AG04449 (cell line): ENCODE data around the gene DISP1.

Experiments
- CTCF ChIA-PET: fragments of 350-600 bp; formaldehyde crosslinking; extraction: SDS; loops from one replicate; lab custom pipeline; 2021; ENCODE audit warnings: antibody characterized with exemption; lab: Yijun Ruan, JAX
- POLR2A ChIA-PET: fragments of 400-600, 350-600 bp; formaldehyde crosslinking; extraction: SDS; loops from one replicate; lab custom pipeline; 2020; ENCODE audit warnings: antibody characterized with exemption, inconsistent platforms; lab: Yijun Ruan, JAX
- DNase-seq: peaks from one replicate; pipeline ENCODE4 v3.0.0-alpha.2; 2010; ENCODE audit warnings: low read depth, low spot score
- H3K4me3 ChIP-seq: 2 replicates; pipeline ENCODE4 v1.5.1; 2011; ENCODE audit warnings: low read depth, mild to moderate bottlenecking, control low read depth, low read length
- TF ChIP-seq, protein P1 (sequence below): IDR thresholded peaks from one replicate; pipeline ENCODE4 v1.5.1; 2011; ENCODE audit warnings: mild to moderate bottlenecking, moderate library complexity, low read length, control low read depth, inconsistent platforms; ENCODE audit not compliant: insufficient read depth; ENCODE audit errors: missing control alignments

DISP1 gene

DNA sequence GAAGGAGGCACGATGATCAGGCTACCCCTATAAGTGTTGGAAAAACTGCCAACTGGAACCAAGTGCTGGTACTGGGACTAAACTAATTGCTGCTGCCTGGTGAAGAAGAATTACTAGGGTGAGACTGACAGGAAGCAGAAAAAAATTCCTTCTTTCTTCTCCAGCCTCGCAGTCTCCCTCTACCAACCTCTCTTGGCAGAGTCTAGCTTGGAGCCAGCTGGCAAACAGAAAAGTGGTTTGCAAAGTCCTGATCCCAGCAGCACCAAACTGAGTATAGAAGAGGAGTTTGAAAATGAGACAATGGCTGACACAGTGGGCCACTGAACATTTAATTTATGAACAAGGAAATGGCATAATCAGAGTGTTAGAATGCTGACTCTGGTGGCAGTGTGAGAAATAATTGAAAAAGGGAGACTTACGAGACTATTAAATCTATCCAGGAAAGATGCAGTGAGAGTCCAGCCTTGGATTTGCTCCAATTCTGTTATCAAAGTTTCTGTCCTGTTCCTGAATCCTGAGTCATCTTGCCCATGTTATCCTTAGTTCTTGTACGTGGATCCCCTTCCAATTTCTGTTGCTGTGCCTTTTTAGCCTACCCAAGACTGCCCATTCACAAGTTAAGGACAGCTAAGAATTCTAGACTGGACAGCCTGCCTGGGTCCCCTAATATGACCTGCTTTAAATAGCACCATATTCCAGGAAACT lies 23.7 kb upstream of the DISP1 start:
- ChIA-PET POLR2A (no interaction called here), CTCF (interaction anchor here (0.9 to 4.4 kb wide), 9 partner anchors 286 to 342 kb away, joined by 3 to 115 read pairs (median 3); no protein-coding TSS in a partner anchor)
- H3K4me3 ChIP-seq = no peak overlapping the region
- TF ChIP-seq, protein P1, sequence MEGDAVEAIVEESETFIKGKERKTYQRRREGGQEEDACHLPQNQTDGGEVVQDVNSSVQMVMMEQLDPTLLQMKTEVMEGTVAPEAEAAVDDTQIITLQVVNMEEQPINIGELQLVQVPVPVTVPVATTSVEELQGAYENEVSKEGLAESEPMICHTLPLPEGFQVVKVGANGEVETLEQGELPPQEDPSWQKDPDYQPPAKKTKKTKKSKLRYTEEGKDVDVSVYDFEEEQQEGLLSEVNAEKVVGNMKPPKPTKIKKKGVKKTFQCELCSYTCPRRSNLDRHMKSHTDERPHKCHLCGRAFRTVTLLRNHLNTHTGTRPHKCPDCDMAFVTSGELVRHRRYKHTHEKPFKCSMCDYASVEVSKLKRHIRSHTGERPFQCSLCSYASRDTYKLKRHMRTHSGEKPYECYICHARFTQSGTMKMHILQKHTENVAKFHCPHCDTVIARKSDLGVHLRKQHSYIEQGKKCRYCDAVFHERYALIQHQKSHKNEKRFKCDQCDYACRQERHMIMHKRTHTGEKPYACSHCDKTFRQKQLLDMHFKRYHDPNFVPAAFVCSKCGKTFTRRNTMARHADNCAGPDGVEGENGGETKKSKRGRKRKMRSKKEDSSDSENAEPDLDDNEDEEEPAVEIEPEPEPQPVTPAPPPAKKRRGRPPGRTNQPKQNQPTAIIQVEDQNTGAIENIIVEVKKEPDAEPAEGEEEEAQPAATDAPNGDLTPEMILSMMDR = no peak
- DNase-seq = no peak

DNA sequence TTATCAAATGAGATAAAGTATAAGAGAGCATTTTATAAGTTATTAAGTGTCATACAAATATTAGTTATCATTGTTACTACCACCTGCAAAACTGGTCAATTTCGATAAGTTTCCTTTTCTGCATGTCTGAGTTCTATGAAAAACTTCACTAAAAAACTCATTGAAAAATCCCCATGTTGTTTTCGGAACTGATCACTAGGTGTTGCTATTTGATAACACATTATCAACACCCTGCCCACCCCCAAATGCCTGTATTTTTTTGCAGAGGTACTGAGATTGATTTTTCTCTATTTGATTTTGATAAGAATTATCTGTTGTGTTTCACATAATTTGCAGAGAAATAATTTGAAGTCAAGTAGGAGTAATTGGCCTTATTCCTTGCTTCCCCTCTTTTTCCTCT lies 22.1 kb upstream of the DISP1 start:
- POLR2A ChIA-PET = no interaction called here
- H3K4me3 ChIP-seq = no peak overlapping the region
- TF ChIP-seq, protein P1 = peak; percentile 20
- CTCF ChIA-PET = interaction anchor here (0.7 to 4.4 kb wide), 18 partner anchors 8 to 891 kb away, joined by 3 to 115 read pairs (median 4); no protein-coding TSS in a partner anchor
- DNase-seq = no peak

- DNase-seq = no peak
- ChIA-PET CTCF (interaction anchor here (0.6 to 4.4 kb wide), 8 partner anchors 9 to 890 kb away, joined by 3 to 53 read pairs (median 6); no protein-coding TSS in a partner anchor), POLR2A (no interaction called here)
- no peak overlapping the region for H3K4me3 ChIP-seq
- TF ChIP-seq, protein P1 = no peak
Observed at GRCh38 chr1:222794656-222795474, 20.0 kb upstream of the DISP1 start.

DNA sequence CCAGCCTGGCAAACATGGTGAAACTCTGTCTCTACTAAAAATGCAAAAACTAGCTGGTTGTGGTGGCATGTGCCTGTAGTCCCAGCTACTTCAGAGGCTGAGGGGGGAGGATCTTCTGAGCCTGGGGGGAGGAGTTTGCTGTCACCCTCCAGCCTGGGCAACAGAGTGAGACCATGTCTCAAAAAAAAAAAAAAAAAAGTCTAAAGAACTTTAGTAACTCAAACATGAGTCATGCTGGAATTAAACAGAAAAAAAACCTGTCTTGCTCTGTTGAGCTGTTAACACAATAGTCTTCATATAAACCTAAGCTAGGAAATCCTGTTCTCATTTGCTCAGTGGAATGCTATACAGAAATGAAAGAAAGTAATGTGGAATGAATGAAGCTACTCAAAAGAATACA lies 16.7 kb upstream of the DISP1 start:
- CTCF ChIA-PET = interaction anchor here (0.6 to 2.5 kb wide), 12 partner anchors 10 to 332 kb away, joined by 3 to 14 read pairs (median 4); no protein-coding TSS in a partner anchor
- DNase-seq = no peak
- TF ChIP-seq, protein P1 = no peak
- POLR2A ChIA-PET = interaction anchor here (0.6 kb wide), 1 partner anchor 17 kb away, joined by 4 read pairs; no protein-coding TSS in a partner anchor
- no peak overlapping the region for H3K4me3 ChIP-seq

DNA sequence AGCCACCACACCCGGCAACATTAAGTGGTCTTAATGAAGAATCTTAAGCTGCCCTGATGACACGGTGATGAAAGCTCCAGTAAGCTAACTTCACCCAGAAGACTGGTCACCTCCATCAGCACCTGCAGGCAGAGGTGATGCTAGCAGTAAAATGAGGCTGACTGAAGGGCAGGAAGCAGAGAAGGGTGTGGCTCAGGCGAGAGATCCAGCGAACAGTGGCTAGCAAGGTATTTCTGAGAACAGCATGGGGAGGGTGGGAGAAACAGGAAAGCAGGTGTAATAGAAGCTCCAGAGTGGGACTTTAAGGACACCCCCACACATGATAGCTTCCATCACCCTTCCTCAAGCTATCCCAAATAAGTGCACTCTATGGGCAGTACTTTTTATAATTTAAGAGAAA lies 15.9 kb upstream of the DISP1 start:
- ChIA-PET POLR2A (no interaction called here), CTCF (interaction anchor here (0.8 to 2.5 kb wide), 11 partner anchors 11 to 334 kb away, joined by 3 to 14 read pairs (median 4); no protein-coding TSS in a partner anchor)
- TF ChIP-seq, protein P1 = no peak
- H3K4me3 ChIP-seq = no peak overlapping the region
- DNase-seq = no peak

DNA sequence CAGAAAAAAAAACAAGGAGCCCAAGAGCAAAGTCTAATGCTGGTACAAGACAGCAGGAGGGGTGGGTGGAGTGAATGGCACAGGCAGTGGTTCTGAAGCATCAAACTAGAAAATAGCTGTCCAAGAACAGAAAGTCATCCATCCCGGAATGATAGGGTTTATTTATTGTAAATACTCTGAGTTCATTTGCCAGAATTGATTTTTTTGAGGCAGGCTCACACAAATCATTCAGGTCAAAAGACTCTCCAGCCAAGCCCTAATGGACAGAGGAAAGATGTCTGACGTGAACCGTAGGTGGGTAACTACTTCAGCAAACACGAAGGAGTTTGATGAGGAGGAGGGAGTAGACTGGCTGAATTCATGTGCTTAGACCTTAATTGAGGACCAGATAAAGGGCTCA lies 13.8 kb upstream of the DISP1 start:
- ChIA-PET CTCF (no interaction called here), POLR2A (no interaction called here)
- DNase-seq = no peak
- TF ChIP-seq, protein P1 = no peak
- H3K4me3 ChIP-seq = no peak overlapping the region
